Activated CD8-positive, alpha-beta memory T cell treated with anti-CD3 and anti-CD28 coated beads, Interleukin-2, amount 50 U/mL, for 48 hours (primary cell): ENCODE results near the gene TRPM2.
"Not testable (repeated sequence)": the region's sequence is repeated elsewhere in the genome, so short reads cannot be mapped to it uniquely, and the experiment has no call there.

ENCODE experiments used
- DNase-seq: peaks from one replicate; pipeline ENCODE4 v3.0.0-alpha.2; 2020

Gene TRPM2

GRCh38 chr21:44335266-44336059, 18.0 kb upstream of the TRPM2 start:
- no peak for DNase-seq

- no peak for DNase-seq
Measured at GRCh38 chr21:44337449-44337848, 16.0 kb upstream of the TRPM2 start.

- no peak for DNase-seq
Measured at GRCh38 chr21:44337941-44338895, 15.2 kb upstream of the TRPM2 start.

GRCh38 chr21:44338971-44339910, 14.2 kb upstream of the TRPM2 start, which contains the start of gene CFAP410:
Gene CFAP410, minus strand, starts transcription at chr21:44339390. Its CDS starts 196 bp downstream, at chr21:44339194.
- peak; percentile 97 for DNase-seq

- not testable (repeated sequence) for DNase-seq
Measured at GRCh38 chr21:44341726-44342458, 11.5 kb upstream of the TRPM2 start.

- DNase-seq = not testable (repeated sequence)
Measured at GRCh38 chr21:44342981-44343380, 10.4 kb upstream of the TRPM2 start.

GRCh38 chr21:44344541-44345183, 8.8 kb upstream of the TRPM2 start:
- DNase-seq = no peak

GRCh38 chr21:44345495-44345894, 7.9 kb upstream of the TRPM2 start:
- no peak for DNase-seq

GRCh38 chr21:44347911-44348451, 5.4 kb upstream of the TRPM2 start:
- DNase-seq = no peak

GRCh38 chr21:44348861-44349260, 4.6 kb upstream of the TRPM2 start:
- no peak for DNase-seq

GRCh38 chr21:44349416-44349846, 4.0 kb upstream of the TRPM2 start:
- DNase-seq = no peak

- DNase-seq = no peak
Measured at GRCh38 chr21:44349847-44350772, 3.3 kb upstream of the TRPM2 start.

GRCh38 chr21:44350773-44351481, 2.5 kb upstream of the TRPM2 start:
- no peak for DNase-seq

- DNase-seq = no peak
Measured at GRCh38 chr21:44351535-44352252, 1.7 kb upstream of the TRPM2 start.

- DNase-seq = no peak
Measured at GRCh38 chr21:44352253-44352860, 1.1 kb upstream of the TRPM2 start.

GRCh38 chr21:44354001-44354405, 582 bp downstream of the TRPM2 start:
- no peak for DNase-seq
